ENCODE data around the gene PLXNA4. TPM values are rescaled to one million over a fixed set of nuclear protein-coding genes. Genes with fewer than 3 reads are reported as not detected.

The PLXNA4 gene
- total RNA-seq, 1 donor from 2014 or later, result 0.38 TPM

- H3K9me3 Mint-ChIP-seq (ENCODE audit: low read depth), result no peaks in the 10 kb centered on the region
- peak overlapping the region; percentile 67 for H3K4me3 Mint-ChIP-seq (ENCODE audit: low read depth)
- no peaks in the 10 kb centered on the region for H3K36me3 Mint-ChIP-seq (ENCODE audit: insufficient read depth)
- no peak for DNase-seq (ENCODE audit: low spot score, unreplicated experiment)
- peaks cover 7% of the 10 kb centered on the region for H3K4me1 Mint-ChIP-seq (ENCODE audit: low read depth)
- no peak overlapping the region for H3K27ac Mint-ChIP-seq
- peaks cover 72% of the 10 kb centered on the region for H3K27me3 Mint-ChIP-seq
- TF ChIP-seq, protein P1, sequence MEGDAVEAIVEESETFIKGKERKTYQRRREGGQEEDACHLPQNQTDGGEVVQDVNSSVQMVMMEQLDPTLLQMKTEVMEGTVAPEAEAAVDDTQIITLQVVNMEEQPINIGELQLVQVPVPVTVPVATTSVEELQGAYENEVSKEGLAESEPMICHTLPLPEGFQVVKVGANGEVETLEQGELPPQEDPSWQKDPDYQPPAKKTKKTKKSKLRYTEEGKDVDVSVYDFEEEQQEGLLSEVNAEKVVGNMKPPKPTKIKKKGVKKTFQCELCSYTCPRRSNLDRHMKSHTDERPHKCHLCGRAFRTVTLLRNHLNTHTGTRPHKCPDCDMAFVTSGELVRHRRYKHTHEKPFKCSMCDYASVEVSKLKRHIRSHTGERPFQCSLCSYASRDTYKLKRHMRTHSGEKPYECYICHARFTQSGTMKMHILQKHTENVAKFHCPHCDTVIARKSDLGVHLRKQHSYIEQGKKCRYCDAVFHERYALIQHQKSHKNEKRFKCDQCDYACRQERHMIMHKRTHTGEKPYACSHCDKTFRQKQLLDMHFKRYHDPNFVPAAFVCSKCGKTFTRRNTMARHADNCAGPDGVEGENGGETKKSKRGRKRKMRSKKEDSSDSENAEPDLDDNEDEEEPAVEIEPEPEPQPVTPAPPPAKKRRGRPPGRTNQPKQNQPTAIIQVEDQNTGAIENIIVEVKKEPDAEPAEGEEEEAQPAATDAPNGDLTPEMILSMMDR (IDR thresholded peaks at IDR 0.05; ENCODE audit: unreplicated experiment), result no peak
These were observed 433 bp upstream of the PLXNA4 start for GRCh38 chr7:132576721-132577085.

DNA sequence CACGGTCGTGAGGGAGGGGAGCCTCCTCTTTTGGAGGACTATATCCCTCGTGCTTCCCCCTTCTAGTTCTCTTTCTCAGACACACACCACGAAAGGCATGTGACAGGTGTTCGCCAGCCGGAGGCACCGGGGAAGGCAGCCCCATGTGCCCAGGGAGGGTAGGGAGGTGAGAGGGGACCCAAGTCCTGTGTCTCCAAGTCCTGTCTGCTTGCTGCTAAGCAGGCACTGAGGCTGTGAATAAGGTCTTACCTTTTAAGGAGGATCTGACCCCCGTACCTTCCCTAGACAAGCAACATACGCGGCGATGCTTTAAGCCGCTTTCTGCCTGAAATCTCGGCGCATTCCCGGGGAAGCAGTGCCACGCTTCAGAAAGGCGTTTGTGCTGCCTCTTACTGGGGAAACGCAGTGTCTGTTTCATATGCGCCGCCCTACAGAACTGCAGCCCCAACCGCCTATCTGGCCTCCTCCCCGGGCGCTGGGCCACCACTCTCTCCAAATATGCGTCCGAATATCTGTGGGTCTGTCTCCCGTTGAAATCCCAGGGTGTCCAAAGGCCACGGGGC lies 770 bp downstream of the PLXNA4 start:
- peaks cover 7% of the 10 kb centered on the region for H3K4me1 Mint-ChIP-seq (ENCODE audit: low read depth)
- TF ChIP-seq, protein P1 (IDR thresholded peaks at IDR 0.05; ENCODE audit: unreplicated experiment), result no peak
- no peak for DNase-seq (ENCODE audit: low spot score, unreplicated experiment)

DNA sequence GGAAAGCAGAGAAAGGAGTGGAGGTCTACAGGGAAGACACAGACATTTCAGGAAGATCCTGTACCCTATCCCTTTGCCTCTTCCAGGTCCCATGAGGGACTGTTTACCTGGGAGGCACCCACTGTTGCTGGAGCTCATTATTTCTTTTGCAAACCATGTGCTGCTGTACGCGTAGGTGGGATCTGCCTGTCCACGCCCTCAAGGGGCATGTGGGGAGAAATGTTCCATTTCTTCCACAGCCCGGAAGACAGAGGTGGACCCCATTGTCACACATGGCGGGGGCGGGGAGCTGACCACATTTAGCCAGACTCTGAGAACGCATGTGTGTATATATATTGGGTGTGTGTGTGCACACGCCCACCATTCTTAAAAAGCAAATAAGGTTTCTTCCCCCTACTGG lies 2.0 kb downstream of the PLXNA4 start:
- Mint-ChIP-seq H3K36me3 (ENCODE audit: insufficient read depth) (no peaks in the 10 kb centered on the region), H3K4me3 (ENCODE audit: low read depth) (no peak overlapping the region), H3K27me3 (peaks cover 84% of the 10 kb centered on the region), H3K27ac (no peak overlapping the region), H3K4me1 (ENCODE audit: low read depth) (peaks cover 7% of the 10 kb centered on the region), H3K9me3 (ENCODE audit: low read depth) (no peaks in the 10 kb centered on the region)
- no peak for DNase-seq (ENCODE audit: low spot score, unreplicated experiment)
- TF ChIP-seq, protein P1 (IDR thresholded peaks at IDR 0.05; ENCODE audit: unreplicated experiment), result no peak

More for the DNA sequence above, 770 bp downstream of the PLXNA4 start:
- Mint-ChIP-seq H3K9me3 (ENCODE audit: low read depth) (no peaks in the 10 kb centered on the region), H3K36me3 (ENCODE audit: insufficient read depth) (no peaks in the 10 kb centered on the region), H3K27ac (no peak overlapping the region), H3K4me3 (ENCODE audit: low read depth) (peak overlapping the region; percentile 67), H3K27me3 (peaks cover 82% of the 10 kb centered on the region)

DNA sequence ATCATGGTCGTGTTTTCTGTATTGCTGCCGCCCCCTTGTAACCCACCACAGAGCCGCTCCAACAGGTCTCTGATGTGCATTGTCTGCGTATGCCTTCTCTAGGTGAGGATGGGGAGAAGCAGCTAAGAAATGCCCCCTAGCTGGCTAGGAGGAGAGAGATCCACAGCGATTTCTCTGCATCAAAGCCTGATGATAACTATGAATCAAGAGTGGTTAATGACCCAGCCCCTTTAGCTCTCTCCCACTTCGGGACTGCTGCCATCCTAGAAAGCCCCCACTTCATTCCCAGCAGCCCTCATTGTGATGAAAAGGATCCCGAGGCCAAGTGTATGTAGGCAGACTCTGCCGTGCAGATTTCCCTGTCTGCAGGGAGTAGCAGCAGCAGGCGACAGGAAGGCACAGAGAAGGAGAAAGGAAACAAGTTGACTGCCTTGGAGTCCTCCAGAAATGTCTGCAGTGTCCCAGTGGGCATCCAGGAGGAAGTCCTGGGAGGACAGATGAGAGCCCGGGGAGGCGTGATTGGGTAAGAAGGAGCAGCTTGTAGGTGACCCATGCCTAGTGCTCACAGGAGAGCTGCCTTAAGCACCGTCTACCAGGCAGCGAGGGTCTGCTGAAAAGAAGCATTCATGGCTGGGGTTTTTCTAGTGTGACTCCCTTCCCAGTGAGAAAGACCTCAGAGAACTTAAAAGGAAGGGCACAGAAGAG lies 2.9 kb downstream of the PLXNA4 start:
- Mint-ChIP-seq H3K27ac (no peak overlapping the region), H3K4me1 (ENCODE audit: low read depth) (peaks cover 7% of the 10 kb centered on the region), H3K9me3 (ENCODE audit: low read depth) (no peaks in the 10 kb centered on the region), H3K36me3 (ENCODE audit: insufficient read depth) (no peaks in the 10 kb centered on the region), H3K4me3 (ENCODE audit: low read depth) (no peak overlapping the region), H3K27me3 (peaks cover 81% of the 10 kb centered on the region)
- TF ChIP-seq, protein P1 (IDR thresholded peaks at IDR 0.05; ENCODE audit: unreplicated experiment), result no peak
- no peak for DNase-seq (ENCODE audit: low spot score, unreplicated experiment)

GRCh38 chr7:132572526-132572925 lies 3.7 kb downstream of the PLXNA4 start:
- TF ChIP-seq, protein P1 (IDR thresholded peaks at IDR 0.05; ENCODE audit: unreplicated experiment), result no peak
- H3K4me1 Mint-ChIP-seq (ENCODE audit: low read depth), result peaks cover 7% of the 10 kb centered on the region
- no peak overlapping the region for H3K4me3 Mint-ChIP-seq (ENCODE audit: low read depth)
- DNase-seq (ENCODE audit: low spot score, unreplicated experiment), result no peak
- peaks cover 80% of the 10 kb centered on the region for H3K27me3 Mint-ChIP-seq
- no peak overlapping the region for H3K27ac Mint-ChIP-seq
- no peaks in the 10 kb centered on the region for H3K9me3 Mint-ChIP-seq (ENCODE audit: low read depth)
- no peaks in the 10 kb centered on the region for H3K36me3 Mint-ChIP-seq (ENCODE audit: insufficient read depth)

Measured in progenitor cell of endocrine pancreas (in vitro differentiated cells).